ACHN (cell line): ENCODE data around the gene MAT2A.

ENCODE experiments used
- DNase-seq: peaks from one replicate; pipeline ENCODE4 v3.0.0-alpha.2; 2015
- in situ Hi-C: cut with HindIII; loops from 2 replicates; pipeline ENCODE4 v1.10.0; 2017; ENCODE audit warnings: low sequenced_read_pairs, low pct_ligation_motif_present, low pct_unique_long_range_greater_than_20kb

MAT2A gene

DNA sequence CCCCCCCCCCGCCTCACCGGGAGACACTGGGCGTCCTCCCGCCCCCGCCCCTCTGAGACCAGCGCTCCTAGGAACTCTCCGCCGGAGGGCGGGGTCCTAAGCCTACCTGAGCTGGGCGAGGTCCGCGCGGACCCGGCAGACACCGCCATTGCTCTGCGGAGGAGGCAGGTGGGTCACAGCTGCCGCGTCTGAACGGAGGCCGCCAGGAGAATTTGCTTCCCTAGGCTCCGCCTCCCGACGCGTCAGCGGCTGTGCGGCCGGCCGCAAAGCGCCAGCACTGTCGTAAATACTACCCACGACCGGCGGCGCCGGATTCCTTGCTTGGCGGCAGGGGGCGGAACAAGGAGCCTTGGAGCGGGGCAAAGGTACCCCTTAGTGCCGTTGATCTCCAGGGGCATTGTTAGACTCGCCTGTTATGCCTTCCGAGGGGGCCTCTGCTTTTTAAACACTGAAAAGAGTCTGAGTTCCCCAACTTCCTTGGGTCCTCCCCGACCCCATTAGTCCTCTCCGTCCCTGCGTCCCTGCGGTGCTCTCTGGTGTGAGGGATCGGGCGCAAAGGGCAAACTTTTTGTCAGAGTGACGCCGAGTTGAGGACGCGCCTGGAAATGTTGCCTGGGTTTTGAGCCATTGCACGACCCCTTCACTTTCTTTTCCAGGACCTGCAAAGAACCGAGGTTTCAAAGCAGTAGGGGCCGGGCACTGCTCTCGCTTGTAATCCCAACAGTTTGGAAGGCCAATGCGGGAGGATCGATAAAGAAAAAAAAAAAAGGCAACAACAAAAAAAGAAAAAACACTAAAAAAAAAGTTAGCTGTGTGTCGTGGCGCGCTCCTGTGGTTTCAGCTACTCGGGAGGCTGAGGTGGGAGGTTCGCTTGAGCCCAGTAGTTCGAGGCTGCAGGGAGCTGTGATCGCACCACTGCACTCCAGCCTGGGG is 22.6 kb downstream of the MAT2A start, which contains the start of gene GGCX:
Gene GGCX (minus strand): TSS at position 214 of the 933 bp plus-strand sequence. CDS start 65 bp downstream, at position 149.
- in situ Hi-C loops: no loop called here
- DNase-seq: peak; percentile 97

DNA sequence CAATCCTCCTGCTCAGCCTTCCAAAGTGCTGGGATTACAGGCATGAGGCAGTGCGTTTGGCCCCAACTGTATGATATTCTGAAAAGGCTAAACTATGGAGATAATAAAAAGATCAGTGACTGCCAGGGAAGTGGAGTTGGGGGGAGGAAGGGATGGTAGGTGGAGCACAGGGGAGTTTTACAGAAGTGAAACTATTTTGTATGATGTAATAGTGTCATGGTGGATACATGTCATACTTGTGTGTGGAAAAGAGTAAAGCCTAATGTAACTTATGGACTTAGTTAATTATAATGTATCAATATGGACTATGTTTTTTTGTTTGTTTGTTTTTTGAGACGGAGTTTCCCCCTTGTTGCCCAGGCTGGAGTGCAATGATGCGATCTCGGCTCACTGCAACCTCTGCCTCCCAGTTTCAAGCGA is 25.2 kb downstream of the MAT2A start:
- in situ Hi-C loops: no loop called here
- no peak for DNase-seq

DNA sequence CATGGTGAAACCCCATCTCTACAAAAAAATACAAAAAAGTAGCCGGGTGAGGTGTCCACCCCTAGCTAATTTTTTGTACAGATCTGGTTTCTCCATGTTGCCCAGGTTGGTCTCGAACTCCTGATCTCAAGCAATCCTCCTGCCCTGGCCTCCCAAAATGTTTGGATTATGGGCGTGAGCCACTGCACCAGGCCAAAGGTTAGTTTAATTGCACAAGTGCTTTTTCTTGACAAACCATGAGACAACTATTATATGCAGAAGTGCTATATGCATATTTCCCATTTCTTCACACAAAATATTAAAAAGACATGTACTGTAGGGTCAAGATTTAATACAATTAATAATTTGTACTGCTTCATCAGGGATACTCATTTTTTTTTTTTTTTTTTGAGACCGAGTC is 27.3 kb downstream of the MAT2A start:
- DNase-seq: no peak
- in situ Hi-C loops: no loop called here

DNA sequence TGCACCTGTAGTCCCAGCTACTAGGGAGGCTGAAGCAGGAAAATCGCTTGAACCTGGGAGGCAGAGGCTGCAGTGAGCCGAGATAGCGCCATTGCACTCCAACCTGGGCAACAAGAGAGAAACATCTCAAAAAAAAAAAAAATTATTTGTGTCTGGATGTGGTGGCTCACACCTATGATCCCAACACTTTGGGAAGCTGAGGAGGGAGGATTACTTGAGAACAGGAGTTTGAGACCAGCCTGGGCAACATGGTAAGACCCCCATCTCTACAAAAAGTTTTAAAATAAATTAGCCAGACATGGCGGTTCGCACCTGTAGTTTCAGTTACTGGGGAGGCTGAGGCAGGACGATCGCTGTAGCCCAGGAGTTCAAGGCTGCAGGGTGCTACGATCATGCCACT is 36.8 kb downstream of the MAT2A start:
- no peak for DNase-seq
- in situ Hi-C loops: no loop called here

DNA sequence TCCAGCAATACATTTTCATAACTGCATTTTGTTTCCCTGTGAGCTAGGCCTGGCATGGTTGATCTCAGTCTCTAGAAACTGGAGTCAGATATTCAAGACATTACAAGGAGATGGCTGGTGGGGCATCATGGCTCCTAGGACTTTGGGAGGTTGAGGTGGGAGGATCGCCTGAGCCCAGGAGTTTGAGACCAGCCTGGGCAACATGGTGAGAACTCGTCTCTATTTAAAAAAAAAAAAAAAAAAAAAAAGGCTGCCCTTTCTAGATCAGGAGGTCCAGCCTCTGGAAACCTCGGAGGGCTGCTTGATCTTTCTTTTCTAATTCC is 38.1 kb downstream of the MAT2A start:
- in situ Hi-C loops: no loop called here
- no peak for DNase-seq

DNA sequence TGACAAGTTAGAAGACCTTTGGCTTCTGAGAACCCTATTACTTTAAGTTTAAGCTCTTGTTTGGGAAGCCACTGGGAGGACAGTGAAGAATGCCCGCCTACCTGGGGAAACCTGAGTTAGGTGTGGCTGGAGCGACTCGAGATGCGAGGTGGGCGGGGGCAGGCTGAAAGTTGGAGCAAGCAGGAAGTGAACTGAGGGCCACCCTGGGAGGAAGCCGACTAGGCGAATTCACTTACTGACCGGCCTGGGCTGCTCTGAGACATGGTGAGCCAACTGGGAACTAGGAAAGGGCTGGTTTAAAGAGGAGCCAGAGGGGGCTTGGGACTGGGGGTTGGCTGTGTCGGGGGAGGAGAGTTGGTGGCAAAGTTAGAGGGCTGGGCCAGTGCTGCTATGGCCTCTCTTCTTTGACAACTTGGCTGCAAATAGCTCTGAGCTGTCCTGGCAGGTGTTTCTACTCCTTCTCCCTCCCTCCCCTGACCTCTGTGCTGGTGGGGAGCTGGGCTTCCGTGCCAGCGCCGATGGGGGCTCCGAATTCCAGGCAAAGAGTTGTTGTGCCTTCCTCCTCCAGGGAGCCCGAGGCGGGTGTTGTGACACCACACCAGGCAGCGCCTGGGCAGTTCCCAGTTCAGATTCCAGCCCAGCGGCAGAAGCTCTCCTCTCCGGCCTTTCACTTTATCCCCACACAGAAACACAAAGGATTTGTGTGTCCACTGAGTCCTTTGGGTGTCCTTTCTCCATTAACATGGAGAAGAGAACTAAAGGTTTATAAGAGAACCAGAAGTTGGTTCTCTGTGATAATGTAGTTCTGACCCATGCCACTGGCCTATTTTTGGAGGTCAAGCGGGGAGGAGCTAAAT is 38.6 kb downstream of the MAT2A start, which contains the start of gene VAMP8:
Gene VAMP8 (plus strand): TSS at position 201 of the 857 bp plus-strand sequence. CDS start 61 bp downstream, at position 262.
- peak; percentile 57 for DNase-seq
- in situ Hi-C loops: no loop called here

DNA sequence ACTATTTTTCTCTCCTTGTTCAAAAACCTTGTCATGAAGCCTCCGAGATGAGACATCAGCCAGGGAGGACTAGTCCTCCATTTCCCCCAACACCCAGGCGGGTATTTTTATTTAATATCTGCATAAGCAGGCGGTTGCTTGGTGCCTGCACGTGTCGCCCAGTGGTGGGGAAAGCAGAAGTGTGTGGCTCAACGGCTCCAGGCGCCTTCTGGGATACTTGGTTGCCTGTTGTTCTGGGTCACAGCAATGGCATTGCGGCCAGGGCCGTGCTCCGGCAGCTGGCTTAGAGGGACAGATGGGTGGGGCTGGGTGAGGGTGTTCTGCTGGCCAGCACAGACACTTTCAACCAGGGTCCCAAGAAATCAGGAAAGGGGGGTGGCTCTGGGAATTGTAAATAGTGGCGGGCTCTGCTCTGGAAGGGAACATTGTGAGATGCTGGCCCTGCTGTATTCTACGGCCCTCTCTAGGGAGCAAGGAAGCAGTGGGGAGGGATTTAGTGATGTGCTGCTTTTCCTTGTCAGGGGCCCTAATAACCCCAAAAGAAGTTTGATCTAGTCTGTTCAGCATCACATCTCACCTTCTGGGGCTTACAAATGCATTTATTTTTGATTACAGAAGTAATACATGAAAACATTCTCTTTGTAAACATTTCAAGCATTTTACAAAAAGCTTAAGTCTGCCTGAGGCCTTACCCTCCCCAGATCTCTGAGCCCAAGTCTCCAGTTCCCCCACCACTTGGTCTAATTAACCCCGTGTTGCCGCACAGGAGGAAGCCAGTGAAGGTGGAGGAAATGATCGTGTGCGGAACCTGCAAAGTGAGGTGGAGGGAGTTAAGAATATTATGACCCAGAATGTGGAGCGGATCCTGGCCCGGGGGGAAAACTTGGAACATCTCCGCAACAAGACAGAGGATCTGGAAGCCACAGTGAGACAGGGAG is 39.5 kb downstream of the MAT2A start:
- no peak for DNase-seq
- in situ Hi-C loops: no loop called here

DNA sequence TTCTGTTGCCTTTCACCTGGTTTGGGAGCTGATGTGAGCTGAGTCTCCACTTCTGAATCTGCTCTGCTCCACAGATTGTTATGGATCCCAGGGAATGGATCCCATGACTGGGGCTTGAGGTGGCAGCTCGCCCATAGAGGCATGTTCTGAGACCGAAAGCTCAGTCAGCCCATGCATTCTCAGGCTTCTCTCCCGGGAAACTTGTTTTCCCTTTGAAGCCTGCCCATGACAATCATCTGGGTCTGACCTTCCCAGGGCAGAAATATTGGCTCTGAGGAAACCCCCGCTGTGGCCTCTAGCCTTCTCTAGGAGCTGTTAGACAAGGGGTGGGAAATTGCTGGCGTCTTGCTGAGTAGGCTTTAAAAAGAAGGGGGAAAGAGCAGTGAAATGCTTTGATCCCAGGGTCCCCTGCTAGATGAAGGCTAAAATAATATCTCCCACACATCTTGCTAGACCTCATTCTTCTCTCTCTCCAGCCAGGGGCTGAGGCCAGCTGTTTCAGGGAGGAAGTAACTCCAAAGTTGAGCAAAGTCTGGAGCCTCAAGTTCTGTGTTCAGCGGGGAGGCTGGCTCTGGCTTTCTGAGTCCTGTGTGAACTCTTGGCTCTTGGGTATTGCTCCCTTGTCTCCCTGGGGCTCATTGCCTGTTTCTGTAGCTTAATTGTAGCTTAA is 40.4 kb downstream of the MAT2A start:
- no peak for DNase-seq
- in situ Hi-C loops: no loop called here

DNA sequence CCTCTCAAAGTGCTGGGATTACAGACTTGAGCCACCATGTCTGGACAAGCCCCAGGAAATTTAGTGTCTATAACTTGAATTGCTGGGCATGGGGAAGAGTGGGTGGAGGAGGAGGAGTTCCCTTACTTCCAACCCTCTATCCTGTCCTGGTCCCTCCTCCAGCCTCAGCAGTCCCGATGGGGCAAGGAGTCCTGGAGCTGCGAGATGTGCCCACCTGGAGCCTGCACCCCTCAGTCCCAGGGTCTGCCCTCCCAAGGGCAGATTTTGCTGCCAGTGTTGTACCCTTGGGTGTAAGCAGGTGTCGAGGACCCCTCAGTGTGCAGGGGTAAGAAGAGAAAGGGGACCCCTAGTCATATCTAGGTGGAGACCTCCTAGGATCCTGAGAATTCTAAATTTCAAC is 41.2 kb downstream of the MAT2A start:
- in situ Hi-C loops: no loop called here
- DNase-seq: no peak

DNA sequence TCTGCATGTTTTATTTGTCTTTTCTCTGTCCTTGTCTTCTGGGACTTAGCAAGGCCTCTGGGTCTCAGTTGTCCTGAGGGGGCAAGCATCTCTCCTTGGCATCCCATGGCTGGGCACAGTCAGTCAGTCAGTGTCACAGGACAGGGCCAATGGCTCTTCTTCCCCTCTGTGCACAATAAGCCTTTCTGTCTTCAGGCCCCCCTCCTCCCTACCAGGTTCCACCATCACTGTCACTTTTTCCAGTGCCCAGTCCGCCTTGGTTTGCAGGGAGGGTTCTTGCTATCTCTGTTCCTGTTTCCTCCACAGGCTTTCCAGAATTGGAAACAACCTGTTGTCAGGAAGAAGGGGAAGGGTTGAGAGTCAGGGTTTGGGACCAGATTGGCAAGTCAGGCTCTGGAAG is 43.5 kb downstream of the MAT2A start:
- DNase-seq: no peak
- in situ Hi-C loops: no loop called here

DNA sequence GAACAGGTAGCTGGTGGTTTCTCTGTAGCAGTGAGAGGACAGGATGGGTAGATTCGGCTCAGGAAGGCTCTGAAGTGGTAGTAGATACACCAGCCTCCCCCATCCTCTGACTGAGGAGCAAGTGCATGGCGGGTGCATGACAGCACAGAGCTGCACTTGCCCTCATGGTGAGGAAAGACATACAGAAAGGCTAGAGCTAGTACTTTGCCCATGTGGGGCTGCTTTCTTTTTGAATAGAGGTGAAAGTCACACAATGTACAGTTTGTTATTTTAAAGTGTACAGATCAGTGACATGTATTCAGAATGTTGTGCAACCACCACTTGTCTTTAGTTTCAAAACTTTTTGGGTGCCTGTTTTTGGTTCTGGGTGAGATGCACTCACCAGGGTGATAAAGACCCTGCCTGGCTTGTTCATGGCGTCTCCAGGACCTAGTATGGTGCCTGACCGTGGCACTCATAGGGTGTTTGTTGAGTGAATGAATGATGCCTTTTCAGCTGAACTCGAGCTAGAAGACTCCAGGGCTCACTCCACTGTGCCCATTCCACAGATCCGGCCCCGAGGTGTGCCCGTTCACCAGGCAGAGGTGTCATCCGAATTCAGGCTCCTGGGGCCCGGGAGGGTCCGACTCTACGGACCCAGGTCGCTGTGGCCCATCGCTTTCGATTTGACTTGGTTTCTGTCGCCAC is 44.8 kb downstream of the MAT2A start:
- in situ Hi-C loops: no loop called here
- DNase-seq: no peak

DNA sequence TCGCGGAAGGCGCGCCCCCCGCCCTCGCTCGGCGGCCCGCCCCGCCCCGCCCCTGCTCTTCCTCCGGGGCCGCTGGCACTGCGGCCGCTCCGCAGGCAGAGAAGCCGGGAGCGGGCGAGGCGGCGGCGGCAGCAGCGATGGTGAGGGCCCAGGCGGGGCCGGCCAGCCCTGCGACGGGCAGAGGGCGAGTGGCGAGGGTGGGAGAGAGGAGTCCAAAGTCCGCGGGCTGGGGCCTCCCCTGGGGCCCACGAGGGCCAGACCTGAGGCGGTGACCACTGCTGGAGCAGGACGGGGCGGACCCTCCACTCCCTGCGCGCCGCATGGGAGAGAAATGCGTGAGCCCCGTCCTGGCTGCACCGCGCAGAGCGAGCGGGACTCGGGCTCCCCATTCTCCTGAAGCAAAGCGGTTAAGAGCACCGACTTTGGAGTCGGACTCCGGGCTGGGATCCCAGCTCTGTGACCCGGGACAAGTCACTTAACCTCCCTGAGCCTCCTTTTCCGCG is 45.4 kb downstream of the MAT2A start, which contains the start of gene VAMP5:
Gene VAMP5 (plus strand): TSS at position 78 of the 503 bp plus-strand sequence. CDS start 60 bp downstream, at position 138.
- DNase-seq: peak; percentile 40
- in situ Hi-C loops: no loop called here

DNA sequence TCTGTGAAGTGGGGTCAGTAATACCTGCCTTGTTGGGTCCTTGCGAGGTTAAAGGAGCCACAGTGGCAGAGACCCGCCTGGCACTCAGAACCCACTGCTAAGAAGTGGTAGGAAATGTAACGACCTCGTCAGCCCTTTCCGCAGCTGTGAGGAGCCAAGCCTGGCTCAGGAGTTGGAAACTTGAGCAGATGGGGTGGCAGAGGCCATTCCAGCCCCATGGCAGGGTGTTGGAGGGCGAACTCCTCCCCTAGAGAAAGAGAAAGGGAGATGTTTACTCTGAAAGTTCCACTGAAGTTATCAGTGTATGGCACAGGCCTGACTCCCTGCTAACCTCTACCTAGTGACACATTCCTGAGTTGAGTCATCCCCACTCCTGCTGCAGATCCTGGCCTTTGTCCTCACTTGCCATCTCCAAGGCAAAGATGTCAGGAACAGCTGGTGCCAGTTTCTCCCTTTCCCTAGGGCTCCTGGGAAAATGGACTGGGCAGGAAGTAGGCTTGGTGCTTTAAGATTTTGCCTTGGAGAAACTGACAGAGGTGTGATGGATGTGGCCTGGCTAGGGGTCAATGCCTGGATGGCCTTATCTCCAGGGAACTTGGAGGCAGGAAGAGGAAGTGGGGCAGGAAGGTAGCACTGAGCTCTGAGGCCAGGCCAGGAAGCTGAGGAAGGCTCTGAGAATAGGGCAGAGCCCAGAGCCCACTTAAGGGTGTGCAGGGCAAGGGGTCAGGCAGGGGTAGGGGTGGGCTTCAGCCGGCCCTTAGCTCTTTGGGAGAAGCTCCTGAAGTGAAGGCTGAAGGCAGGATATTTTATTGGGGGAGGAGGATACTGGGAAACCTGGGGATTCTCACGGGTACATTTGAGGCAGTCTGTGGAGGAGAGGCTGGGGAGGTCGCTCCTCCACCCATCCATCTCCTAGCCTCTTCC is 46.2 kb downstream of the MAT2A start:
- in situ Hi-C loops: no loop called here

DNA sequence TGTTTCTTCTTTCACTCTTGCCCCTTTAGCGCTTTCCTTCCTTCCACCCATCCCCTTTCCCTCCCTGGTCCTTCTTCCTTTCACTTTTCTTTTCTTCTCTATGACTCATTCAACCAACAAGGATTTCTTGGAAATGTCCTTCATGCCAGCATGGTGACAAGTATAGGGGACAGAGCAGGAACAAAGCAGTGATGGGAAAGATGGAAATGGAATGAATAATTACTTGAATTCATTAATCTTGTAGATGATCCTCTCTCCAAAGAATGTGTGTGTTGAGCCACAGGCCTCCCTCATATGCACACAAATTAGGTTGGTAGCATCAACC is 46.8 kb downstream of the MAT2A start:
- DNase-seq: peak; percentile 60
- in situ Hi-C loops: no loop called here

More for the DNA sequence above, 46.2 kb downstream of the MAT2A start:
- DNase-seq: peak; percentile 70

DNA sequence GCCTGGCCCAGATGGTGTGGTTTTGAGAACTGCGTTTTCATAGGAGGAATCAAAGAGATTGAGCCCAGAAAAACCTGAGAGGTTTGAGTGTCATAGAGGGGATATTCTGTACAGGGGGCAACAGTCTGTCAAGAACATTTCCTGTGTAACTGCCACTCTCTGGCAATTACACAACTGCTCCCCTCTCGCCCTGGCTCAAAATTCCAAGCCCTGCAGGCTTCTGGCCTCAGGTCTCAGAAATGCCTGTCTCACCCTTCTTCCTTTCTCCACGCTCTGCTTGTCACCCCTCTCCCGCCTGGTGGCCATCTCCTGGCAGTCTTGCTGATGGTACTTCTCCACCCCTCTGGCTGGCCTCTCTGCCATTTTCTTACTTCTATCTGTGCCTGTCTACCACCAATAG is 49.3 kb downstream of the MAT2A start:
- no peak for DNase-seq
- in situ Hi-C loops: no loop called here

DNA sequence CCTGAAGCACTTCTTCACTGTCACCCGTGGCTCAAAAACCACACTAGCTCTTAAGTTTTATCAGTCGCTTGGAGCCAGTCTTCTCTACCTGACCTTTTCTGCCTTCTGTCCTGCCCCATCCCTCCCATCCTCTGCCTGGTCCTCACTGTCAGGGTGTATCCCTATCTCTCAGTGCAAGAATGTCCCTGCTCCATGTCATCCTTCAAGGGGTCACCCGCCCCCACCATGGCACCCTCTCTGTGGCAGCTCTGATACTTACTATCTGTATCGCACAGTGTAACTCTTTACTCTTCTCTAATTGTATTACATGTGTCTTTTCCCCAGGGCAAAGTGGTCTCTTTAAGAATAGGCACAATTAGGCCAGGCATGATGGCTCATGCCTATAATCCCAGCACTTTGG is 49.7 kb downstream of the MAT2A start:
- in situ Hi-C loops: no loop called here
- no peak for DNase-seq
